PC-3 (cell line): ENCODE data around the gene RTBDN. TPM values are rescaled to one million over a fixed set of nuclear protein-coding genes. Genes with fewer than 3 reads are reported as not detected.
"Not testable (repeated sequence)": the region's sequence is repeated elsewhere in the genome, so short reads cannot be mapped to it uniquely, and the experiment has no call there.

Source experiments
- ATAC-seq: fragments of 200-7000 bp; cut with Tn5 transposase; 2 replicates; pipeline ENCODE4 v1.9.1; 2020; ENCODE audit warnings: mild to moderate bottlenecking, moderate library complexity
- BruUV-seq: library from RNA; stranded (reverse); fragments of 400-500 nt; replicated peaks from 2 replicates; lab custom pipeline; 2021; lab: Mats Ljungman, UMichigan
- CTCF ChIA-PET: fragments of 300-600 bp; sonication (Branson Sonifier 250); formaldehyde crosslinking; loops from one replicate; lab custom pipeline; 2022; ENCODE audit warnings: antibody characterized with exemption; lab: Charles Lee
- POLR2A ChIA-PET: fragments of 300-600 bp; sonication (Branson Sonifier 250); formaldehyde crosslinking; loops from one replicate; lab custom pipeline; 2022; ENCODE audit warnings: antibody characterized with exemption; ENCODE audit not compliant: unreplicated experiment; lab: Charles Lee
- DNase-seq: peaks from one replicate; pipeline ENCODE4 v3.0.0-alpha.2; 2015
- H2AFZ ChIP-seq: fragments of 300-600 bp; sonication (generic); 2 replicates; pipeline ENCODE4 v1.6.0; 2016; ENCODE audit warnings: antibody characterized with exemption, low read length
- H3F3A ChIP-seq: fragments of 300-600 bp; sonication (generic); one replicate; pipeline ENCODE4 v1.6.0; 2017; ENCODE audit warnings: antibody characterized with exemption, low read length, control low read depth, mild to moderate bottlenecking; ENCODE audit not compliant: unreplicated experiment
- H3K27ac ChIP-seq: fragments of 300-600 bp; sonication (generic); 2 replicates; pipeline ENCODE4 v1.5.1; 2016; ENCODE audit warnings: mild to moderate bottlenecking, low read length
- H3K27me3 ChIP-seq: fragments of 300-600 bp; sonication (generic); 2 replicates; pipeline ENCODE4 v1.6.1; 2016; ENCODE audit warnings: low read length, mixed read lengths
- H3K36me3 ChIP-seq: fragments of 300-600 bp; sonication (generic); 2 replicates; pipeline ENCODE4 v1.6.1; 2016; ENCODE audit warnings: low read depth, mixed run types, low read length, mixed read lengths
- H3K4me1 ChIP-seq: fragments of 300-600 bp; sonication (generic); 2 replicates; pipeline ENCODE4 v1.5.1; 2016; ENCODE audit warnings: low read length; ENCODE audit not compliant: insufficient read depth
- H3K4me2 ChIP-seq: fragments of 300-600 bp; sonication (generic); 2 replicates; pipeline ENCODE4 v1.6.0; 2016; ENCODE audit warnings: low read length
- H3K4me3 ChIP-seq: fragments of 300-600 bp; sonication (generic); 2 replicates; pipeline ENCODE4 v1.5.1; 2016; ENCODE audit warnings: mild to moderate bottlenecking, low read length, mixed read lengths
- H3K79me2 ChIP-seq: fragments of 300-600 bp; sonication (generic); 2 replicates; pipeline ENCODE4 v1.6.1; 2017; ENCODE audit warnings: low read length, mixed read lengths
- H3K9ac ChIP-seq: fragments of 300-600 bp; sonication (generic); 2 replicates; pipeline ENCODE4 v1.6.0; 2016; ENCODE audit warnings: mild to moderate bottlenecking, low read length
- H3K9me2 ChIP-seq: fragments of 300-600 bp; sonication (generic); replicated peaks from 2 replicates; pipeline ENCODE4 v1.6.1; 2016; ENCODE audit warnings: mixed run types, low read length, mixed read lengths
- H3K9me3 ChIP-seq: fragments of 300-600 bp; sonication (generic); 2 replicates; pipeline ENCODE4 v1.6.1; 2016; ENCODE audit warnings: low read length, mixed read lengths
- H4K20me1 ChIP-seq: fragments of 300-600 bp; sonication (generic); 2 replicates; pipeline ENCODE4 v1.6.1; 2016; ENCODE audit warnings: low read length, mixed read lengths
- CTCF ChIP-seq: fragments of 300-600 bp; sonication (generic); conservative IDR thresholded peaks from 2 replicates; pipeline ENCODE4 v1.5.1; 2017; ENCODE audit warnings: antibody characterized with exemption, low read depth, mild to moderate bottlenecking, low read length
- EZH2 ChIP-seq: fragments of 300-600 bp; sonication (generic); IDR thresholded peaks from one replicate; pipeline ENCODE4 v1.6.1; 2017; ENCODE audit warnings: antibody characterized with exemption, mild to moderate bottlenecking, low read length; ENCODE audit not compliant: unreplicated experiment
- EZH2phosphoT487 ChIP-seq: fragments of 300-600 bp; sonication (generic); IDR thresholded peaks from 2 replicates; pipeline ENCODE4 v1.6.1; 2018; ENCODE audit warnings: mild to moderate bottlenecking, antibody characterized with exemption, low read length, borderline replicate concordance
- intact Hi-C: fragments of 100-400 bp; cut with micrococcal nuclease; formaldehyde crosslinking; loops from 2 replicates; pipeline ENCODE4 v1.9.0; 2023
- total RNA-seq: library from RNA; depleted of rRNA; stranded (reverse); fragments of >200 nt; gene quantifications from 2 replicates; pipeline ENCODE4 v1.2.3, GENCODE V29; 2014

Gene RTBDN
- total RNA-seq, 1 experiment from 2014 or later = 3.7 TPM

DNA sequence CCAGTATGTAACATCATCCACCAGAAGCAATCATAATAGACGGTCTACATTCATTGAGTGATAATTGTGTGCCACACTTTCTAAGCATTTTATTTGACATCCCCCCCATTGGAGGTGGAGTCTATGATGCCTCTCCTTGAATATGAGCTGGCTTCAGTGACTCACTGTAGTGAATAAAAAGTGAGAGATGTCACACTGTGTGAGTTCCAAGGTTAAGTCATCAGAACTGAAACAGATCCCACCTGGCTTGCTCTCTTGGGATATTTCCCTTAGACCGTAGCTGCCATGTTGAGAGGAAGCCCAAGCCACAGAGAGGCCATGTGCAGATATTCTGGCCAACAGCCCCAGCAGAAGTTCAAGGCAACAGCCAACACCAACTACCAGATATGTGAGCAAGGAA, 12.6 kb downstream of the RTBDN start:
- H3K9ac ChIP-seq = no peak overlapping the region
- no peaks in the 10 kb centered on the region for H3K4me1 ChIP-seq
- no peaks in the 10 kb centered on the region for H3K36me3 ChIP-seq
- no peaks in the 10 kb centered on the region for H3K79me2 ChIP-seq
- TF ChIP-seq CTCF (no peak), EZH2 (no peak), EZH2phosphoT487 (no peak)
- peak; percentile 65 for ATAC-seq
- no peak overlapping the region for H2AFZ ChIP-seq
- ChIA-PET POLR2A (no interaction called here), CTCF (no interaction called here)
- H3K9me2 ChIP-seq = no peaks in the 10 kb centered on the region
- no peaks in the 10 kb centered on the region for H4K20me1 ChIP-seq
- no peaks in the 10 kb centered on the region for H3F3A ChIP-seq
- no peak overlapping the region for H3K4me3 ChIP-seq
- H3K27me3 ChIP-seq = no peaks in the 10 kb centered on the region
- no TSS peak for BruUV-seq
- intact Hi-C loops = no loop called here
- H3K27ac ChIP-seq = no peak overlapping the region
- H3K4me2 ChIP-seq = no peak overlapping the region
- no peaks in the 10 kb centered on the region for H3K9me3 ChIP-seq
- peak; percentile 63 for DNase-seq

- BruUV-seq, DNase-seq, H3K79me2 ChIP-seq, H3K9me3 ChIP-seq, intact Hi-C loops, H3K9ac ChIP-seq, H3K4me3 ChIP-seq, H3F3A ChIP-seq, H3K27ac ChIP-seq, H4K20me1 ChIP-seq, H2AFZ ChIP-seq, H3K4me1 ChIP-seq, H3K36me3 ChIP-seq, CTCF ChIA-PET, ATAC-seq, H3K27me3 ChIP-seq, H3K4me2 ChIP-seq, POLR2A ChIA-PET, H3K9me2 ChIP-seq: not testable (repeated sequence)
Measured at GRCh38 chr19:12817810-12818209, 16.6 kb downstream of the RTBDN start.

- H3K4me2 ChIP-seq, H3K9ac ChIP-seq, intact Hi-C loops, H2AFZ ChIP-seq, H3K27ac ChIP-seq, H3K79me2 ChIP-seq, H3K4me1 ChIP-seq, H3K36me3 ChIP-seq, H3K9me2 ChIP-seq, H4K20me1 ChIP-seq, H3K27me3 ChIP-seq, H3K4me3 ChIP-seq, DNase-seq, H3F3A ChIP-seq, CTCF ChIA-PET, POLR2A ChIA-PET, ATAC-seq, H3K9me3 ChIP-seq, BruUV-seq: not testable (repeated sequence)
Measured at GRCh38 chr19:12817188-12817587, 17.2 kb downstream of the RTBDN start.

DNA sequence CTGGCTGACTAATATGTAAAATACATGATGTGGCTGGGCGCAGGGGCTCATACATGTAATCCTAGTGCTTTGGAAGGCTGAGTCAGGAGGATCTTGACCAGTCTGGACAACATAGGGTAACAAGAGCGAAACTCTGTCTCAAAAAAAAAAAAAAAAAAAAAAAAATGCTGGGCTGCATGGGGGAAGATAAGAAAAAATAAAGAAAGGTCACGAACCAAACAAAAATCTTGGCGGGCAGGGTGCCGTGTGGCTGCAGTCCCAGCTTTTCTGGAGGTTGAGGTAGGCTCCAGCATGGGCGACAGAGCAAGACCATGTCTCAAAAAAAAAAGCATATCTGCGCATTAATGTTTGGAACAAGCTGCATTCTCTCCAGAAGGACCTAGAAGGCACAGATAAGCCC, 19.3 kb downstream of the RTBDN start:
- Histone ChIP-seq H3K27ac (no peak overlapping the region), H3K79me2 (no peaks in the 10 kb centered on the region), H3F3A (no peaks in the 10 kb centered on the region), H3K4me2 (no peak overlapping the region), H3K4me1 (no peaks in the 10 kb centered on the region), H3K9me3 (no peaks in the 10 kb centered on the region), H3K9me2 (no peaks in the 10 kb centered on the region), H4K20me1 (no peaks in the 10 kb centered on the region), H3K36me3 (peaks cover 6% of the 10 kb centered on the region; the same call in 1 of the 2 replicates), H2AFZ (no peak overlapping the region), H3K27me3 (no peaks in the 10 kb centered on the region), H3K9ac (no peak overlapping the region), H3K4me3 (no peak overlapping the region)
- DNase-seq = no peak
- ChIA-PET CTCF (no interaction called here), POLR2A (no interaction called here)
- intact Hi-C loops = no loop called here
- ATAC-seq = no peak
- TF ChIP-seq EZH2 = no peak
- TF ChIP-seq EZH2phosphoT487 = no peak
- TF ChIP-seq CTCF = no peak
- BruUV-seq = no TSS peak
